NCI-H510A (cell line): ENCODE results near the gene SKIC2.
"Not testable (repeated sequence)": the region's sequence is repeated elsewhere in the genome, so short reads cannot be mapped to it uniquely, and the experiment has no call there.

Experiments
- DNase-seq: peaks from one replicate; lab custom pipeline; 2025; lab: John Stamatoyannopoulos, UW

Gene SKIC2

GRCh38 chr6:31969712-31970603 is 11.0 kb downstream of the SKIC2 start:
- DNase-seq: no peak

GRCh38 chr6:31970604-31971271 is 11.8 kb downstream of the SKIC2 start:
- DNase-seq: peak; percentile 63

GRCh38 chr6:31971279-31971992 is 12.5 kb downstream of the SKIC2 start:
- DNase-seq: no peak

GRCh38 chr6:31971993-31972708 is 13.2 kb downstream of the SKIC2 start, which contains the start of gene DXO:
DXO (minus strand) TSS chr6:31972138; CDS start chr6:31971675, 463 bp downstream.
- peak; percentile 100 for DNase-seq

GRCh38 chr6:31972709-31973350 is 13.9 kb downstream of the SKIC2 start:
- DNase-seq: no peak

- not testable (repeated sequence) for DNase-seq
These were observed 17.1 kb downstream of the SKIC2 start for GRCh38 chr6:31976065-31976464.

GRCh38 chr6:31977816-31978431 is 18.9 kb downstream of the SKIC2 start:
- DNase-seq: no peak

DNA sequence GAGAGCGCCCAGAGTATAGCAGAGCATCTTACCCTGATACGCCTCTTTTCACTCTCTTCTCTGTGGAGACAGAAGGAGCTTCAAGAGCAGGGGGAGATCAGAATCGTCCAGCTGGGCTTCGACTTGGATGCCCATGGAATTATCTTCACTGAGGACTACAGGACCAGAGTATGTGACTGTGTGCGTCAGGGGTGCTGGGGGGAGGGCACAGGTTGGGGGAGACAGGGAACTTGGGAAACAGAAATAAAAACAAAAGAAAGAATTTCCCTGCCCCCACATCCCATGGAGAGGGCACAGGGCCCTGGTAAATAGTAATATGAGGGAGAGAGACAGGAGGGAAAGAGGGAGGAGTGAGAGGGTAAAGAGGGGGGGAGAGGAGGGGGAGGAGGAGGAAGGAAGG is 19.9 kb downstream of the SKIC2 start:
- DNase-seq: no peak

DNA sequence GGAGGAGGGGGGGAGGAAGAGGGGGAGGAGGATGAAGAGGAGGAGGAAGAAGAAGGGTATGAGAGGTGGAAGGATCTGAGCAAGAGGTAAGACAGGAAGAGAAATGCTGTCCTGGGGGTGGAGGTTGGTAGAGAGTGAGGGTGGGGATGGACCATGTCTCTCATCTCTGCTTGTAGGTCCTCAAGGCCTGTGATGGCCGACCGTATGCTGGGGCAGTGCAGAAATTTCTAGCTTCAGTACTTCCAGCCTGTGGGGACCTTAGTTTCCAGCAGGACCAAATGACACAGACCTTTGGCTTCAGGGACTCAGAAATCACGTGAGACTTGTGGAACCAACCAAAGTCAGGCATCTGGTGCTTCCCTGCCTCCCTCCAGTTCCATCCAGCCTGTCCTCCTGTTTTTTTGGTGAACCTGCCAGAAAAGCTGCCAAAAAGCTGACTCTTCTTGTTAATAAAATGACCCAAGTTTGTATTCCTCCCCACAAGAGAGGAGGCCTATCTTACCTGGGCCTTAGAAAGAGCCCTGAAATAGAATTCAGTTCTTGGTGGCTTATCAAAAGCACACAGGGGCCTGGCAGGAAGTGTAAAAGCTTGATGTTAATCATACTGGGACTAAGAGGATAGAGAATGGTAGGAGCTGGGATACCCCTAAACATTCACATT is 20.4 kb downstream of the SKIC2 start:
- no peak for DNase-seq

GRCh38 chr6:31980195-31980876 is 21.4 kb downstream of the SKIC2 start:
- DNase-seq: not testable (repeated sequence)

- not testable (repeated sequence) for DNase-seq
These were observed 22.0 kb downstream of the SKIC2 start for GRCh38 chr6:31980998-31981397.

DNA sequence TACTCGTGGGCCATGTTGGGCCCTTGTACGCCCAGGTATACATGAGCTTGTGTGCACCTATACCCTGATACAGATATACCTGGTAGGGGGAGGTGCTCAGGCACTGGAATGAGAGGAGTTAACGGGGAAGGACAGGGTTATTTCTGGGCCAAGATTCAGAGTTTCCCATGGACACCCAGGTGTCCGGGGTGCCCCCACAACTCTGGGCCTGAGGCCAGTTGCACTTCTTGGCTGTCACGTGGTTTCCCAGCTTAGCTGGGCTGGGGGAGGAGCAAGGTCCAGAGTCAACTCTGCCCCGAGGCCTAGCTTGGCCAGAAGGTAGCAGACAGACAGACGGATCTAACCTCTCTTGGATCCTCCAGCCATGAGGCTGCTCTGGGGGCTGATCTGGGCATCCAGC is 22.8 kb downstream of the SKIC2 start, which contains the start of gene C4A:
Gene C4A (plus strand): TSS at position 314 of the 400 bp plus-strand sequence. CDS start 51 bp downstream, at position 365.
- not testable (repeated sequence) for DNase-seq

- not testable (repeated sequence) for DNase-seq
These were observed 30.4 kb downstream of the SKIC2 start for GRCh38 chr6:31989363-31989762.

GRCh38 chr6:31994421-31994820 is 35.4 kb downstream of the SKIC2 start:
- DNase-seq: not testable (repeated sequence)

DNA sequence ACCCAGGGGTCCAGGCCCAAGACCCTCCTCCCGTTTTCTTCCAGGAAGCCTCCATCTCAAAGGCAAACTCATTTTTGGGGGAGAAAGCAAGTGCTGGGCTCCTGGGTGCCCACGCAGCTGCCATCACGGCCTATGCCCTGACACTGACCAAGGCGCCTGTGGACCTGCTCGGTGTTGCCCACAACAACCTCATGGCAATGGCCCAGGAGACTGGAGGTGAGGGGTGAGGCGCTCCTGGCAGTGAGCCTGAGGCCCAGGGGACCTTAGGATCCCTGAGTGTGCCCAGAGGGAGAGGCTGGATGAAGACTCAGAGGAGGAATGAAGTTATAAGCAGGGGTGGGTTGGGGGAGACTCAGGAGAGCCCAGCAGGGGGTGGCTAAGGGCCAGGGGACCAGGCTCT is 37.4 kb downstream of the SKIC2 start:
- not testable (repeated sequence) for DNase-seq

GRCh38 chr6:32002546-32003268 is 43.7 kb downstream of the SKIC2 start:
- DNase-seq: not testable (repeated sequence)

DNA sequence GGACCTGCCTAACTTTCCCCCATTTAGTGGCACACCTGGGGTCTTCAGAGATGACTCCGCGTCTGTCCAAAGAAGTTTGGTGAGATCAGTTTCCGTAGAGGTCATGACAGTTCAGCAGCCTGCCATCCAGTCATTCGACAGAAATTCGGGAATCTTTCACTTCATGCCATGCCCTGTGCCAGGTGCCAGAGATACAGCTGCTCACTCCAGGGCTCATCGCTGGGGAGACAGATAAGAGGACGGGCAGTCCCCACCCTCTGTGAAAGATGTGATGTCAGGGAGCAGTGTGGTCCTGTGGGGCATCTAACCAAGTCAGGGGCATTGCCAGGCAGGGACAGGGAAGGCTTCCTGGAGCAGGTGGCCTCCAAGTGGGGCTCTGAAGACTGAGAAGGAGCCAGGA is 44.3 kb downstream of the SKIC2 start:
- DNase-seq: not testable (repeated sequence)

GRCh38 chr6:32004393-32004792 is 45.4 kb downstream of the SKIC2 start:
- not testable (repeated sequence) for DNase-seq
